HG03378 (cell line): ENCODE results near the gene CHMP6.

Experiments
- ATAC-seq: cut with Tn5 transposase; IDR thresholded peaks from one replicate; pipeline ENCODE4 v1.9.1; 2021; ENCODE audit warnings: mild to moderate bottlenecking, moderate library complexity; ENCODE audit not compliant: unreplicated experiment

Gene CHMP6

GRCh38 chr17:80970762-80971703 lies 20.6 kb upstream of the CHMP6 start:
- ATAC-seq, result no peak

GRCh38 chr17:80971704-80972304 lies 19.8 kb upstream of the CHMP6 start:
- ATAC-seq, result no peak

GRCh38 chr17:80976701-80977100 lies 14.9 kb upstream of the CHMP6 start:
- no peak for ATAC-seq

- no peak for ATAC-seq
Measured at GRCh38 chr17:80977172-80977571, 14.5 kb upstream of the CHMP6 start.

- no peak for ATAC-seq
Measured at GRCh38 chr17:80978499-80979497, 12.8 kb upstream of the CHMP6 start.

- ATAC-seq, result no peak
Measured at GRCh38 chr17:80979547-80980378, 11.9 kb upstream of the CHMP6 start.

GRCh38 chr17:80980397-80981061 lies 11.1 kb upstream of the CHMP6 start:
- no peak for ATAC-seq

- no peak for ATAC-seq
Measured at GRCh38 chr17:80981062-80981902, 10.4 kb upstream of the CHMP6 start.

GRCh38 chr17:80981929-80982425 lies 9.7 kb upstream of the CHMP6 start:
- ATAC-seq, result no peak

- ATAC-seq, result no peak
Measured at GRCh38 chr17:80982426-80982974, 9.1 kb upstream of the CHMP6 start.

GRCh38 chr17:80983545-80983944 lies 8.1 kb upstream of the CHMP6 start:
- no peak for ATAC-seq

GRCh38 chr17:80984749-80985148 lies 6.9 kb upstream of the CHMP6 start:
- no peak for ATAC-seq

- no peak for ATAC-seq
Measured at GRCh38 chr17:80986046-80986445, 5.6 kb upstream of the CHMP6 start.

GRCh38 chr17:80986816-80987475 lies 4.7 kb upstream of the CHMP6 start:
- ATAC-seq, result no peak

- no peak for ATAC-seq
Measured at GRCh38 chr17:80987941-80988461, 3.6 kb upstream of the CHMP6 start.

- ATAC-seq, result no peak
Measured at GRCh38 chr17:80989586-80989913, 2.1 kb upstream of the CHMP6 start.

GRCh38 chr17:80990921-80991644 lies 558 bp upstream of the CHMP6 start:
- ATAC-seq, result no peak
